Prostate gland (tissue), 2 donors: ENCODE measurements around the gene TNFAIP8.

Experiments used
- CTCF ChIP-seq, 4 experiments: fragments of 200-600 bp in 2 of 4; fragments of 450-650 bp in 2 of 4; sonication (generic) in 2 of 4; IDR thresholded peaks; 1 replicate in 3 of 4; 2 replicates in 1 of 4; pipeline ENCODE4 v1.5.1; 2016 to 2019; ENCODE audit warnings: antibody characterized with exemption in 4 of 4, mild to moderate bottlenecking in 2 of 4, moderate library complexity in 2 of 4
- POLR2A ChIP-seq: fragments of 450-650 bp; IDR thresholded peaks from one replicate; pipeline ENCODE4 v1.6.1; 2016; ENCODE audit warnings: antibody characterized with exemption, mild to moderate bottlenecking

GRCh38 chr5:119385136-119385535 is 29.3 kb downstream of the TNFAIP8 start:
- TF ChIP-seq CTCF (IDR thresholded peaks at IDR 0.05): no peak
- no peak for TF ChIP-seq POLR2A
